Sigmoid colon (tissue), 7 donors: ENCODE data around the gene CSNK1E. TPM values are rescaled to one million over a fixed set of nuclear protein-coding genes. Genes with fewer than 3 reads are reported as not detected.

Experiments
- DNase-seq: peaks from one replicate; pipeline ENCODE4 v3.0.0-alpha.2; 2019
- H3K27ac ChIP-seq, 4 donors: fragments of 200-600 bp; sonication (generic); one replicate each; pipeline ENCODE4 v1.5.1; 2016 to 2019; ENCODE audit warnings: mild to moderate bottlenecking in 1 of 4
- H3K27me3 ChIP-seq, 3 donors: fragments of 200-600 bp; sonication (generic); one replicate each; pipeline ENCODE4 v1.5.1; 2019; ENCODE audit warnings: mild to moderate bottlenecking in 1 of 3
- H3K36me3 ChIP-seq, 4 donors: fragments of 200-600 bp; sonication (generic); one replicate each; pipeline ENCODE4 v1.5.1; 2016 to 2019
- H3K4me1 ChIP-seq, 4 donors: fragments of 200-600 bp; sonication (generic); one replicate each; pipeline ENCODE4 v1.5.1; 2017 to 2019
- H3K4me3 ChIP-seq, 4 donors: fragments of 200-600 bp; sonication (generic); one replicate each; pipeline ENCODE4 v1.5.1; 2017 to 2019; ENCODE audit warnings: mild to moderate bottlenecking in 2 of 4, moderate library complexity in 1 of 4
- H3K9me3 ChIP-seq, 4 donors: fragments of 200-600 bp in 3 of 4; sonication (generic) in 3 of 4; one replicate each; pipeline versions ENCODE4 v1.5.1 to v1.6.1; 2013 to 2019
- CTCF ChIP-seq, 4 experiments: fragments of 450-650 bp in 3 of 4; fragments of 200-600 bp in 1 of 4; IDR thresholded peaks; one replicate each; pipeline ENCODE4 v1.5.1; 2016 to 2019; ENCODE audit warnings: antibody characterized with exemption in 4 of 4, mild to moderate bottlenecking in 3 of 4, moderate library complexity in 2 of 4
- EP300 ChIP-seq, 4 donors: sonication (generic); formaldehyde crosslinking; IDR thresholded peaks; one replicate each; pipeline ENCODE4 v1.6.1; 2017; ENCODE audit warnings: antibody characterized with exemption in 4 of 4
- POLR2A ChIP-seq, 2 donors: fragments of 450-650 bp; IDR thresholded peaks; one replicate each; pipeline ENCODE4 v1.6.1; 2016; ENCODE audit warnings: antibody characterized with exemption in 2 of 2, mild to moderate bottlenecking in 2 of 2, moderate library complexity in 2 of 2
- POLR2AphosphoS5 ChIP-seq, 4 donors: sonication (generic); formaldehyde crosslinking; IDR thresholded peaks; one replicate each; pipeline ENCODE4 v1.6.1; 2017; ENCODE audit warnings: antibody characterized with exemption in 4 of 4
- WGBS, 2 donors: extraction: QIAGEN DNeasy Blood & Tissue Kit; methylation state at CpG; one replicate each; pipeline ENCODE4 v1.1.7; 2013; 5-methylcytosine and 5-hydroxymethylcytosine counted together
- intact Hi-C: fragments of 100-400 bp; cut with DNase I; formaldehyde crosslinking; loops from one replicate; pipeline ENCODE4 v1.15.1; 2023
- polyA plus RNA-seq, 3 donors: library from polyadenylated mRNA; stranded (reverse); fragments of 200-250 nt; gene quantifications; one replicate each; pipeline ENCODE4 v1.2.3, GENCODE V29; 2013
- total RNA-seq, 4 donors: library from RNA; depleted of rRNA; stranded (reverse); fragments of >200 nt; gene quantifications; one replicate each; pipeline ENCODE4 v1.1.0, GENCODE V29; 2016
- donor health status: healthy with polysubstance abuse.
- donor health status: Bipolar disorder and iron deficiency.
- donor health status: healthy.

CSNK1E gene
- total and polyA plus RNA-seq, 7 donors, result 33.6 to 116 (median 63.7) TPM

GRCh38 chr22:38348751-38349496, 31.7 kb upstream of the CSNK1E start:
- H3K4me3 ChIP-seq, result no peak overlapping the region
- DNase-seq, result peak; percentile 40
- H3K9me3 ChIP-seq, result no peaks in the 10 kb centered on the region
- TF ChIP-seq POLR2A (IDR thresholded peaks at IDR 0.05), result no peak
- no peak for TF ChIP-seq EP300 (IDR thresholded peaks at IDR 0.05)
- no peak for TF ChIP-seq CTCF (IDR thresholded peaks at IDR 0.05)
- no peak for TF ChIP-seq POLR2AphosphoS5 (IDR thresholded peaks at IDR 0.05)
- H3K27me3 ChIP-seq, result peaks cover 0 to 8% (median 0%) of the 10 kb centered on the region in 3 donors
- H3K4me1 ChIP-seq, result peaks cover 0 to 7% (median 4%) of the 10 kb centered on the region in 4 donors
- 85% methylated on average over 14 of the region's 14 CpGs for WGBS, 2 donors
- no peaks in the 10 kb centered on the region for H3K36me3 ChIP-seq
- no peak overlapping the region for H3K27ac ChIP-seq
- intact Hi-C loops, result no loop called here

DNA sequence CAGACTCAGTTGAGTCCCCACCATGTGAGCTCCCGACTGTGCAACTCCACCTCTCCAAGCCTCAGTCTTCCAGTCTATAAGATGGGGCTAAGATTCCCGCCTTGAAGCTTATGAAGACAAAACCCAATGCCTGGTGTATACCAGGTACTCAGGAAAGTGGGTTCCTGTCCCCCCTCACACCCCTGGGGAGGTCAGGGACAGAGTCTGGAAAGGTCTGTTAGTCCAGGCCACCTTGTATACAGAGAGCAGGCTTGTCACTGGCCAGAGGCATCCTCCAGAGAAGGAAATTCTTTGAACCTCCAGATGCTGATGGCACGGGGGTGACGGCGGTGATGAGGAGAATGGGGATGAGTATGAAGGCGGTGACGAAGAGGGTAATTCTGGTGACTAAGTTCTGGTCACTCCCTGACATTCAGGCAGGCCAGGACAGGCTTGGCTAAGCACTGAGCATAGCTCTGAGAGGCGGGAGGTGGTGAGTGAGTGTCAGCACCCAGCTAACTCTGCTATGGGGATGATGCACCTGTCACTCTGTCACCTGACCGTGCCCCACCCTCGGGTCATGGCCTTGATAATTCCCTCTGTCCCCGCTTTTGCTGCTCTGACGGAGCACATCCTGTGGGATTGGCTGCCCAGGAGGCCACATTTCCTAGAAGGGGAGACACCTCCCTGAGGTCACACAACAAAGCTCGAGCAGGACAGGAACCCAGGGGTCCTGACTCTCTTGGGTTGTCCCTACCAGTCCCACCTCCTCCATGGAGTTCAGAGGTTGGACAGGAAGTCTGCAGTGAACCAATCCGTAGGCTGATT, 30.9 kb upstream of the CSNK1E start:
- H3K4me1 ChIP-seq, result peaks cover 0 to 3% (median 1%) of the 10 kb centered on the region in 4 donors
- DNase-seq, result peak; percentile 50
- H3K27me3 ChIP-seq, result peaks cover 0 to 8% (median 0%) of the 10 kb centered on the region in 3 donors
- H3K27ac ChIP-seq, result no peak overlapping the region
- no peaks in the 10 kb centered on the region for H3K9me3 ChIP-seq
- intact Hi-C loops, result no loop called here
- no peaks in the 10 kb centered on the region for H3K36me3 ChIP-seq
- 29 to 70% methylated on average over 14 of the region's 14 CpGs for WGBS, 2 donors
- no peak overlapping the region for H3K4me3 ChIP-seq
- TF ChIP-seq EP300 (IDR thresholded peaks at IDR 0.05) (no peak), POLR2A (IDR thresholded peaks at IDR 0.05) (no peak)

DNA sequence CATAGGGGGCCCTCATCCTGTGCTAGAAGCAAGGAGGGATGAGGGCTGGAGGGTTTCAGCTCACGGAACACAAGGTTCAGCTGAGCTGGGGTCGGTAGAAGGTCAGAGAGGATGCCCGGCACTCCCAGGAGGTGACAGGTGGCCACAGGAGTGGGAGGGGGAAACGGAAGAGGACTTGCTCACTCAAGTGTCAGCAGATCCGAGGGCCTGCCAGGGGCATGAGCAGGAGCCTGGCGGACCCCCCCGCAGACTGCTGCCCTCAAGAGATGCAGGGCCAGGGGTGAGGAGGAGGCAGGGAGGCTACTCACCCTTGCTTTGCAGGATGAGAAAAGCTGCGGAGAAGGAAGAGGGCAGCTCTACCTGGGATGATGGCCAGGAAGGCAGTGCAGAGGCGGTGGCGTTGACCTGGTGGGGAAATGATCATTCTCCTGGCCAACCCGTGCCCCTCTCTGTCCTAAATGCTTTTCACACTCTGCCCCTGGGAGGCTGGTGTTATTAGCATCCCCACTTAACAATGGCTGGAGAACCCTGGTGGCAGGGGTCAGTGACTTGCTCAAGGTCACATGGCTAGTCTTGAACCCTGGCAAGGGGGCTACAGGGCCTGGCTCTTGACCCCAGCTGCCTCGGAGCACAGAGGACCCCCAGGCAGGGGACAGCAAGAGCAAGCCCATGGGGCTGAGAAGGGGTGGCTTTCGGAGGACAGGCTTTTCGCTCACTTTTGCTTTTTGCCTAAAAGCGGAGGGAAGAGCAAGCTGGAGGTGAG, 30.1 kb upstream of the CSNK1E start:
- H3K4me3 ChIP-seq, result no peak overlapping the region
- peak; percentile 55 for DNase-seq
- WGBS, 2 donors, result 45 to 55% methylated on average over 15 of the region's 15 CpGs
- intact Hi-C loops, result no loop called here
- no peaks in the 10 kb centered on the region for H3K9me3 ChIP-seq
- no peak overlapping the region for H3K27ac ChIP-seq
- no peaks in the 10 kb centered on the region for H3K36me3 ChIP-seq
- H3K27me3 ChIP-seq, result peaks cover 0 to 8% (median 0%) of the 10 kb centered on the region in 3 donors
- no peak for TF ChIP-seq POLR2AphosphoS5 (IDR thresholded peaks at IDR 0.05)
- TF ChIP-seq EP300 (IDR thresholded peaks at IDR 0.05), result no peak
- TF ChIP-seq POLR2A (IDR thresholded peaks at IDR 0.05), result no peak
- no peak for TF ChIP-seq CTCF (IDR thresholded peaks at IDR 0.05)
- H3K4me1 ChIP-seq, result no peaks in the 10 kb centered on the region

DNA sequence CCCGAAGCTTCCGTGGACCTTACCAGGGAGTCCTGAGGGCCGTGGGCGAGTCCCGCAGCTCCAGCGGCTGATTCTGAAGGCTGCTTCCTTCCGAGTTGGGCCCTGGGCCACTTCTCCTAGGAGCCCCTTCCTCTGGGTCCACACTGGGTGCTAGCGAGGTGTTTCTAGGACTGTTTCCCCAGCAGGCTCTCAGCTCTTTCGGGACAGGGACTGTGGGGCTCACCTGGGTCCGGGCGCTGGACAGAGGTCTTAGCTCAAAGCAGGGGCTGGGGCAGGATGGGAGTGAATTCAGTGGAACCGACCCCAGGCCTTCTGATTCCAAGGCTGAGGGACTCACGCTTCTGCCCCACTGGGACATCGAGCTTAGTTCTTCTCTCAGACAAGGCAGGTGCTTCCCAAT, 29.3 kb upstream of the CSNK1E start:
- H3K9me3 ChIP-seq, result no peaks in the 10 kb centered on the region
- no peak overlapping the region for H3K4me3 ChIP-seq
- peaks cover 0 to 8% (median 0%) of the 10 kb centered on the region in 3 donors for H3K27me3 ChIP-seq
- no peak overlapping the region for H3K27ac ChIP-seq
- no peaks in the 10 kb centered on the region for H3K36me3 ChIP-seq
- intact Hi-C loops, result no loop called here
- TF ChIP-seq POLR2A (IDR thresholded peaks at IDR 0.05), result no peak
- TF ChIP-seq CTCF (IDR thresholded peaks at IDR 0.05), result no peak
- TF ChIP-seq POLR2AphosphoS5 (IDR thresholded peaks at IDR 0.05), result no peak
- TF ChIP-seq EP300 (IDR thresholded peaks at IDR 0.05), result no peak
- DNase-seq, result peak; percentile 42
- H3K4me1 ChIP-seq, result no peaks in the 10 kb centered on the region
- 79 to 83% methylated on average over 14 of the region's 14 CpGs for WGBS, 2 donors
